Pancreas (tissue), 10 donors: ENCODE measurements around the gene TOX2. TPM values are rescaled to one million over a fixed set of nuclear protein-coding genes. Genes with fewer than 3 reads are reported as not detected.

ENCODE experiments used
- ATAC-seq, 4 donors: fragments of 200-7000 bp; cut with Tn5 transposase; one replicate each; pipeline versions ENCODE4 v1.8.0 to v1.9.1; 2020; ENCODE audit warnings: mild to moderate bottlenecking in 4 of 4, moderate library complexity in 4 of 4
- DNase-seq, 6 donors: peaks; one replicate each; pipeline ENCODE4 v3.0.0-alpha.2; 2020
- FAIRE-seq: peaks from 2 replicates; lab custom pipeline; 2012; peaks lifted over from hg19 to GRCh38; lab: Jason Lieb, UNC
- H3K27ac ChIP-seq, 4 donors: fragments of 200-600 bp; sonication (generic); 1 replicate in 3 of 4; 2 replicates in 1 of 4; pipeline versions ENCODE4 v1.5.0 to v1.8.0; 2020
- H3K27me3 ChIP-seq, 4 donors: fragments of 200-600 bp; one replicate each; pipeline ENCODE4 v1.8.0; 2021
- H3K36me3 ChIP-seq, 3 donors: fragments of 200-600 bp; sonication (generic) in 1 of 3; one replicate each; pipeline versions ENCODE4 v1.5.0 to v1.8.0; 2020 to 2021
- H3K4me1 ChIP-seq, 3 donors: fragments of 200-600 bp; one replicate each; pipeline ENCODE4 v1.8.0; 2021
- H3K4me3 ChIP-seq, 4 donors: fragments of 200-600 bp; sonication (generic) in 2 of 4; one replicate each; pipeline versions ENCODE4 v1.5.0 to v1.8.0; 2020 to 2021
- H3K9me3 ChIP-seq, 4 donors: fragments of 200-600 bp; one replicate each; pipeline ENCODE4 v1.8.0; 2021
- CTCF ChIP-seq, 4 donors: fragments of 200-600 bp; sonication (generic) in 3 of 4; IDR thresholded peaks; one replicate each; pipeline versions ENCODE4 v1.5.0 to v1.8.0; 2021; ENCODE audit warnings: antibody characterized with exemption in 4 of 4
- WGBS, 2 donors: extraction: QIAGEN DNeasy Blood & Tissue Kit; methylation state at CpG; one replicate each; pipeline ENCODE4 v1.1.7; 2013; 5-methylcytosine and 5-hydroxymethylcytosine counted together
- intact Hi-C, 3 donors: fragments of 100-400 bp; cut with DNase I; formaldehyde crosslinking; loops; one replicate each; pipeline versions ENCODE4 v1.11.1 to v1.14.2; 2022
- polyA plus RNA-seq, 2 donors: library from polyadenylated mRNA; stranded (reverse); fragments of 200-250 nt; gene quantifications; one replicate each; pipeline ENCODE4 v1.2.3, GENCODE V29; 2013
- total RNA-seq, 6 donors: library from RNA; stranded (reverse); fragmentation: NEBNext Ultra II Directional in 4 of 6; extraction: Animal tissue kit (Norgen Biotek cat#: 25700) in 4 of 6; gene quantifications; one replicate each; pipeline versions ENCODE4 v1.2.1 to v1.2.4, GENCODE V29; 2021 to 2023
- donor health status: healthy with polysubstance abuse.
- donor health status: DM: no; HTN: no; CAD: no; lungs with moderate emphysema.
- donor health status: DM: no; HTN: no; CAD: no.
- donor health status: control.
- donor health status: control.
- donor health status: Bipolar disorder and iron deficiency.
- donor health status: DM: yes; HTN: yes; CAD: no.
- donor health status: DM: no; HTN: no; CAD: no.
- donor health status: DM: no; HTN: no; CAD: no.
- donor health status: DM: yes; HTN: yes; CAD: no.

The TOX2 gene
- total and polyA plus RNA-seq, 8 donors: 0.24 to 2.3 (median 0.90) TPM

- ATAC-seq: no peak
- FAIRE-seq: peak; percentile 20
- no peak for TF ChIP-seq CTCF (IDR thresholded peaks at IDR 0.05)
- Histone ChIP-seq H3K4me3 (no peak overlapping the region), H3K9me3 (no peaks in the 10 kb centered on the region), H3K27me3 (no peaks in the 10 kb centered on the region), H3K27ac (no peak overlapping the region), H3K4me1 (no peaks in the 10 kb centered on the region), H3K36me3 (no peaks in the 10 kb centered on the region)
- 65 to 74% methylated on average over 10 of the region's 10 CpGs for WGBS, 2 donors
- intact Hi-C loops: no loop called here
- no peak for DNase-seq
Observed at GRCh38 chr20:44023515-44024371, 109.1 kb downstream of the TOX2 start.

- H3K4me3 ChIP-seq: no peak overlapping the region
- ATAC-seq (no peak), DNase-seq (no peak), FAIRE-seq (no peak)
- no peaks in the 10 kb centered on the region for H3K27me3 ChIP-seq
- intact Hi-C loops: no loop called here
- H3K9me3 ChIP-seq: no peaks in the 10 kb centered on the region
- H3K4me1 ChIP-seq: no peaks in the 10 kb centered on the region
- H3K27ac ChIP-seq: no peak overlapping the region
- WGBS, 2 donors: 44 to 63% methylated on average over 7 of the region's 7 CpGs
- no peak for TF ChIP-seq CTCF (IDR thresholded peaks at IDR 0.05)
- no peaks in the 10 kb centered on the region for H3K36me3 ChIP-seq
Observed at GRCh38 chr20:44024820-44025580, 110.3 kb downstream of the TOX2 start.

GRCh38 chr20:44025756-44026155, 111.1 kb downstream of the TOX2 start:
- Histone ChIP-seq H3K36me3 (no peaks in the 10 kb centered on the region), H3K4me3 (no peak overlapping the region), H3K27me3 (no peaks in the 10 kb centered on the region), H3K9me3 (no peaks in the 10 kb centered on the region), H3K27ac (no peak overlapping the region), H3K4me1 (no peaks in the 10 kb centered on the region)
- 72 to 85% methylated on average over 6 of the region's 6 CpGs for WGBS, 2 donors
- intact Hi-C loops: no loop called here
- no peak for TF ChIP-seq CTCF (IDR thresholded peaks at IDR 0.05)
- FAIRE-seq: no peak
- ATAC-seq: no peak
- DNase-seq: no peak

- H3K27ac ChIP-seq: no peak overlapping the region
- 43 to 51% methylated on average over 9 of the region's 9 CpGs for WGBS, 2 donors
- no peaks in the 10 kb centered on the region for H3K9me3 ChIP-seq
- no peak for ATAC-seq
- no peaks in the 10 kb centered on the region for H3K36me3 ChIP-seq
- no peak for FAIRE-seq
- no peaks in the 10 kb centered on the region for H3K4me1 ChIP-seq
- intact Hi-C loops: no loop called here
- H3K4me3 ChIP-seq: no peak overlapping the region
- DNase-seq: no peak
- TF ChIP-seq CTCF (IDR thresholded peaks at IDR 0.05): no peak
- no peaks in the 10 kb centered on the region for H3K27me3 ChIP-seq
Observed at GRCh38 chr20:44026647-44027342, 112.1 kb downstream of the TOX2 start.
